Type B pancreatic cell (in vitro differentiated cells): ENCODE measurements around the gene AGTR2. TPM values are rescaled to one million over a fixed set of nuclear protein-coding genes. Genes with fewer than 3 reads are reported as not detected.
"Not testable (repeated sequence)": the region's sequence is repeated elsewhere in the genome, so short reads cannot be mapped to it uniquely, and the experiment has no call there.

Experiments
- DNase-seq: peaks from one replicate; pipeline ENCODE4 v3.0.0; 2021; ENCODE audit warnings: mixed read lengths; ENCODE audit not compliant: unreplicated experiment; ENCODE audit errors: extremely low spot score
- H3K27ac Mint-ChIP-seq: 2 replicates; pipeline ENCODE4 v1.8.0; 2021; ENCODE audit warnings: mild to moderate bottlenecking, mixed read lengths
- H3K27me3 Mint-ChIP-seq: 2 replicates; pipeline ENCODE4 v1.8.0; 2021; ENCODE audit warnings: mixed read lengths
- H3K36me3 Mint-ChIP-seq: 2 replicates; pipeline ENCODE4 v1.8.0; 2021; ENCODE audit warnings: mixed read lengths
- H3K4me1 Mint-ChIP-seq: one replicate; pipeline ENCODE4 v1.8.0; 2021; ENCODE audit warnings: mixed read lengths; ENCODE audit not compliant: unreplicated experiment
- H3K4me3 Mint-ChIP-seq: 2 replicates; pipeline ENCODE4 v1.8.0; 2021; ENCODE audit warnings: mild to moderate bottlenecking, mixed read lengths
- H3K9me3 Mint-ChIP-seq: 2 replicates; pipeline ENCODE4 v1.8.0; 2021; ENCODE audit warnings: mixed read lengths
- long read RNA-seq: library from polyadenylated mRNA; unstranded; transcript quantifications from one replicate; pipeline ENCODE4 v2.0.0, GENCODE V29; 2020
- total RNA-seq: library from RNA; stranded (reverse); gene quantifications from 2 replicates; pipeline ENCODE4 v1.2.1, GENCODE V29; 2021; ENCODE audit warnings: low replicate concordance
- TF ChIP-seq, protein P1 (sequence below): fragments of 200-600 bp; sonication (generic); conservative IDR thresholded peaks from 2 replicates; pipeline ENCODE4 v1.5.0; 2021; ENCODE audit warnings: antibody characterized with exemption, mild to moderate bottlenecking

AGTR2 gene
- 0.19 and 0.51 TPM in 2 replicates for total RNA-seq
- long read RNA-seq = 0 reads

DNA sequence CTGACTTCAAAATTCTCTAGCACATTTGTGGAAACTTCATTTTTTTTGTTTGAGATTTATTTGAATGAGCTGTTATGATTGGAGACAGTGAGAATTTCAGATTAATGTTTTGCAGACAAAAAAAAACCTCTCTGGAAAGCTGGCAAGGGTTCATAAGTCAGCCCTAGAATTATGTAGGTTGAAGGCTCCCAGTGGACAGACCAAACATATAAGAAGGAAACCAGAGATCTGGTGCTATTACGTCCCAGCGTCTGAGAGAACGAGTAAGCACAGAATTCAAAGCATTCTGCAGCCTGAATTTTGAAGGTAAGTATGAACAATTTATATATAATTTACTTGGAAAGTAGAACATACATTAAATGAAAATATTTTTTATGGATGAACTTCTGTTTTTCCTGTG is at the start of gene AGTR2:
TSS of gene AGTR2 (plus strand) at position 234 of the 400 bp plus-strand sequence. CDS start 1,537 bp downstream, outside the sequence.
- Mint-ChIP-seq H3K9me3 (no peaks in the 10 kb centered on the region), H3K27ac (no peak within 1 kb of the TSS), H3K4me3 (no peak within 1 kb of the TSS), H3K4me1 (no peaks in the 10 kb centered on the region), H3K36me3 (no peaks in the 10 kb centered on the region), H3K27me3 (no peaks in the 10 kb centered on the region)
- DNase-seq = no peak
- TF ChIP-seq, protein P1, sequence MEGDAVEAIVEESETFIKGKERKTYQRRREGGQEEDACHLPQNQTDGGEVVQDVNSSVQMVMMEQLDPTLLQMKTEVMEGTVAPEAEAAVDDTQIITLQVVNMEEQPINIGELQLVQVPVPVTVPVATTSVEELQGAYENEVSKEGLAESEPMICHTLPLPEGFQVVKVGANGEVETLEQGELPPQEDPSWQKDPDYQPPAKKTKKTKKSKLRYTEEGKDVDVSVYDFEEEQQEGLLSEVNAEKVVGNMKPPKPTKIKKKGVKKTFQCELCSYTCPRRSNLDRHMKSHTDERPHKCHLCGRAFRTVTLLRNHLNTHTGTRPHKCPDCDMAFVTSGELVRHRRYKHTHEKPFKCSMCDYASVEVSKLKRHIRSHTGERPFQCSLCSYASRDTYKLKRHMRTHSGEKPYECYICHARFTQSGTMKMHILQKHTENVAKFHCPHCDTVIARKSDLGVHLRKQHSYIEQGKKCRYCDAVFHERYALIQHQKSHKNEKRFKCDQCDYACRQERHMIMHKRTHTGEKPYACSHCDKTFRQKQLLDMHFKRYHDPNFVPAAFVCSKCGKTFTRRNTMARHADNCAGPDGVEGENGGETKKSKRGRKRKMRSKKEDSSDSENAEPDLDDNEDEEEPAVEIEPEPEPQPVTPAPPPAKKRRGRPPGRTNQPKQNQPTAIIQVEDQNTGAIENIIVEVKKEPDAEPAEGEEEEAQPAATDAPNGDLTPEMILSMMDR = no peak

DNA sequence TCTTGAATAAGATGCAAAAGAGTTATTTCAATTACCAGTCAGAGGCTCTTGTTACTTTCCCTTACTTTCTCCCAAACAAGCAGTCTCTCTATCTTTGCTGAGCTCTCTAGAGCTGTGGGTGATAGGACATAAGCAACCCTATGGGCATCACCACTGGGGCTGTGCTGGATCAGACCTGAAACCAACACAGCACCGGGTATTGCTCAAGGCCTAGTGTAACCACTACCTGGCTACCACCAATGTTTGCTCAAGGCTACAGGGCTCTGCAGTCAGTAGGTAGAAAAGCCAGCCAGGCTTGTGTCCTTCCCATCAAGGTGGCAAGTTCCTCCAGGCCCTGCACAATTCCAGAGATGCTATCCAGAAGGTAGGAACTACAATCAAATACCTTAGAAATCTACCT is 35.3 kb upstream of the AGTR2 start:
- Mint-ChIP-seq H3K27ac (no peak overlapping the region), H3K27me3 (no peaks in the 10 kb centered on the region), H3K4me1 (no peaks in the 10 kb centered on the region), H3K36me3 (no peaks in the 10 kb centered on the region), H3K9me3 (no peaks in the 10 kb centered on the region), H3K4me3 (no peak overlapping the region)
- DNase-seq = no peak
- TF ChIP-seq, protein P1 = no peak

- not testable (repeated sequence) for H3K27me3 Mint-ChIP-seq, H3K9me3 Mint-ChIP-seq, H3K27ac Mint-ChIP-seq, H3K36me3 Mint-ChIP-seq, DNase-seq, H3K4me1 Mint-ChIP-seq, H3K4me3 Mint-ChIP-seq
Observed at GRCh38 chrX:116141270-116141669, 29.3 kb upstream of the AGTR2 start.

DNA sequence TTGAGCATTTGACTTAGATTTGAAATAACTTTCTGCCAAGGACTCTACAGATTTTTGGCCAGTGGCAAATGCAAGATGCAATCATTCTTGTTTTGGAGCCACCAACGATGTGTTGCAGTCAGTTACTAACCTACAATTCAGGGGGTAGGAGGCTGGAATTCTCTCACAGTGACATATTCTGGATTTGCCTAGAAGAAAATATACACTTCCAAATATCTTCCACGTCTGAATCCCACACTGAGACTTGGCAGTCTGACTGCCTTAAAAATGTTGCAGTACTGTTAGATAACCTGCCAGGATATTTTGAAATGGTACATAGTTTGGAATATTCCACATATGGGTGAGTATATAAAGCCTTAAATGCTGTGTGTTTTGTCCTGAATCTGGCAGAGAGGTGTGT is 27.6 kb upstream of the AGTR2 start:
- Mint-ChIP-seq H3K36me3 (no peaks in the 10 kb centered on the region), H3K4me3 (no peak overlapping the region), H3K9me3 (no peaks in the 10 kb centered on the region), H3K4me1 (no peaks in the 10 kb centered on the region), H3K27me3 (no peaks in the 10 kb centered on the region), H3K27ac (no peak overlapping the region)
- DNase-seq = no peak
- TF ChIP-seq, protein P1 = no peak

- TF ChIP-seq, protein P1 = no peak
- Mint-ChIP-seq H3K4me3 (no peak overlapping the region), H3K4me1 (no peaks in the 10 kb centered on the region), H3K27ac (no peak overlapping the region), H3K36me3 (no peaks in the 10 kb centered on the region), H3K27me3 (no peaks in the 10 kb centered on the region), H3K9me3 (no peaks in the 10 kb centered on the region)
- DNase-seq = no peak
Observed at GRCh38 chrX:116172976-116173375, 2.4 kb downstream of the AGTR2 start.

- H3K27me3 Mint-ChIP-seq = no peaks in the 10 kb centered on the region
- TF ChIP-seq, protein P1 = no peak
- H3K27ac Mint-ChIP-seq = no peak overlapping the region
- H3K36me3 Mint-ChIP-seq = no peaks in the 10 kb centered on the region
- no peaks in the 10 kb centered on the region for H3K9me3 Mint-ChIP-seq
- no peaks in the 10 kb centered on the region for H3K4me1 Mint-ChIP-seq
- no peak overlapping the region for H3K4me3 Mint-ChIP-seq
- DNase-seq = no peak
Observed at GRCh38 chrX:116181300-116181699, 10.8 kb downstream of the AGTR2 start.
